K562 (cell line): ENCODE measurements around the gene TMPRSS6. TPM values are rescaled to one million over a fixed set of nuclear protein-coding genes. Genes with fewer than 3 reads are reported as not detected.

Experiments
- ATAC-seq: fragments of 200-7000 bp; cut with Tn5 transposase; 3 replicates; pipeline ENCODE4 v1.9.1; 2020; ENCODE audit warnings: moderate library complexity
- BruUV-seq: library from RNA; stranded (reverse); fragments of 400-500 nt; replicated peaks from 2 replicates; lab custom pipeline; 2021; lab: Mats Ljungman, UMichigan
- CTCF ChIA-PET: fragments of 300-600 bp; formaldehyde crosslinking; extraction: SDS; loops from one replicate; lab custom pipeline; 2021; ENCODE audit warnings: low intra/inter-chr PET ratio; lab: Yijun Ruan, JAX
- POLR2A ChIA-PET: fragments of 300-600, 350-650 bp; sonication (Branson Sonifier 250); formaldehyde crosslinking; extraction: SDS; loops from one replicate; lab custom pipeline; 2021; ENCODE audit warnings: antibody characterized with exemption, inconsistent platforms; lab: Yijun Ruan, JAX
- DNase-seq, 4 experiments: peaks; one replicate each; pipeline versions ENCODE4 v3.0.0 to v3.0.0-alpha.2; 2011 to 2018; ENCODE audit warnings: low spot score in 3 of 4, mixed read lengths in 3 of 4; ENCODE audit errors: extremely low read depth in 1 of 4
- FAIRE-seq: peaks from 2 replicates; lab custom pipeline; 2011; peaks lifted over from hg19 to GRCh38; lab: Jason Lieb, UNC
- H2AFZ ChIP-seq: 2 replicates; pipeline ENCODE4 v1.6.0; 2011; ENCODE audit warnings: low read depth, low read length, control low read depth, inconsistent platforms
- H3K27ac ChIP-seq: fragments of 200-600 bp; 3 replicates; pipeline ENCODE4 v1.8.0; 2011; ENCODE audit warnings: low read depth, mild to moderate bottlenecking, control low read depth, inconsistent platforms, low read length, moderate library complexity, mixed read lengths; ENCODE audit errors: extremely low read depth
- H3K27me3 ChIP-seq, 2 experiments: fragments of 300-600 bp in 1 of 2; 2 replicates in 1 of 2; 3 replicates in 1 of 2; pipeline versions ENCODE4 v1.6.0 to v1.8.0; 2011; ENCODE audit warnings: inconsistent platforms in 2 of 2, low read length in 2 of 2, mild to moderate bottlenecking in 1 of 2, mixed read lengths in 1 of 2, moderate library complexity in 1 of 2; ENCODE audit not compliant: control insufficient read depth in 2 of 2, insufficient read depth in 2 of 2
- H3K36me3 ChIP-seq: fragments of 300-600 bp; 3 replicates; pipeline ENCODE4 v1.8.0; 2011; ENCODE audit warnings: mild to moderate bottlenecking, low read length, inconsistent platforms; ENCODE audit not compliant: control insufficient read depth, insufficient read depth
- H3K4me1 ChIP-seq, 2 experiments: fragments of 200-600 bp in 1 of 2; replicated peaks in 1 of 2; 2 replicates in 1 of 2; 3 replicates in 1 of 2; pipeline versions ENCODE4 v1.5.1 to v1.8.0; 2011; ENCODE audit warnings: inconsistent platforms in 2 of 2, low read length in 2 of 2, mild to moderate bottlenecking in 1 of 2, mixed read lengths in 1 of 2, moderate library complexity in 1 of 2; ENCODE audit not compliant: control insufficient read depth in 2 of 2, insufficient read depth in 2 of 2
- H3K4me2 ChIP-seq: 2 replicates; pipeline ENCODE4 v1.6.1; 2011; ENCODE audit warnings: low read length, control low read depth, inconsistent platforms, mixed read lengths; ENCODE audit not compliant: insufficient read depth
- H3K4me3 ChIP-seq: fragments of 200-600 bp; sonication (generic), shearing (Covaris generic); 2 replicates; pipeline ENCODE4 v1.5.1; 2016; ENCODE audit warnings: control low read depth, inconsistent platforms
- H3K79me2 ChIP-seq: fragments of 200-600 bp; 3 replicates; pipeline ENCODE4 v1.8.0; 2011; ENCODE audit warnings: low read length, inconsistent platforms; ENCODE audit not compliant: control insufficient read depth, insufficient read depth
- H3K9ac ChIP-seq, 2 experiments: 2 replicates each; pipeline versions ENCODE4 v1.6.0 to v1.6.1; 2011; ENCODE audit warnings: low read depth in 2 of 2, low read length in 2 of 2, control low read depth in 1 of 2, inconsistent platforms in 1 of 2, mild to moderate bottlenecking in 1 of 2, mixed read lengths in 1 of 2; ENCODE audit not compliant: insufficient read depth in 1 of 2
- H3K9me1 ChIP-seq: one replicate; pipeline ENCODE4 v1.6.0; 2011; ENCODE audit warnings: inconsistent platforms, mild to moderate bottlenecking, low read length, moderate library complexity; ENCODE audit not compliant: control insufficient read depth, insufficient read depth
- H3K9me3 ChIP-seq: replicated peaks from 2 replicates; pipeline ENCODE4 v1.5.1; 2011; ENCODE audit warnings: low read depth, low read length, inconsistent platforms; ENCODE audit not compliant: control insufficient read depth, insufficient read depth
- H4K20me1 ChIP-seq: replicated peaks from 2 replicates; pipeline ENCODE4 v1.6.1; 2011; ENCODE audit warnings: low read length, inconsistent platforms, mixed read lengths; ENCODE audit not compliant: control insufficient read depth, insufficient read depth
- BRF1 ChIP-seq: IDR thresholded peaks from 3 replicates; pipeline ENCODE4 v1.6.1; 2011; ENCODE audit warnings: borderline replicate concordance, mild to moderate bottlenecking; ENCODE audit not compliant: insufficient read length; ENCODE audit errors: extremely low read depth
- FOS ChIP-seq: IDR thresholded peaks from 3 replicates; pipeline ENCODE4 v1.6.1; 2011; ENCODE audit not compliant: insufficient read length; ENCODE audit errors: extremely low read depth
- GABPB1 ChIP-seq: sonication (generic); formaldehyde crosslinking; IDR thresholded peaks from 2 replicates; pipeline ENCODE4 v1.8.0; 2022; ENCODE audit warnings: mild to moderate bottlenecking, missing genetic modification reagents
- HNRNPK ChIP-seq: fragments of 200-400 bp; formaldehyde crosslinking; IDR thresholded peaks from one replicate; pipeline ENCODE4 v1.6.1; 2018; ENCODE audit warnings: mild to moderate bottlenecking, low read depth, low read length; ENCODE audit not compliant: poor library complexity, severe bottlenecking
- MYNN ChIP-seq, 2 experiments: sonication (generic); formaldehyde crosslinking in 1 of 2; IDR thresholded peaks; 2 replicates each; pipeline versions ENCODE4 v1.5.0 to v1.6.1; 2016 to 2020; ENCODE audit warnings: antibody characterized with exemption in 1 of 2, missing genetic modification reagents in 1 of 2
- PML ChIP-seq: IDR thresholded peaks from 2 replicates; pipeline ENCODE4 v1.6.1; 2012; ENCODE audit warnings: low read length, inconsistent platforms
- RBM39 ChIP-seq: fragments of 200-400 bp; formaldehyde crosslinking; optimal IDR thresholded peaks from 2 replicates; pipeline ENCODE3; 2018; ENCODE audit warnings: low read depth, low read length
- SAFB2 ChIP-seq: fragments of 200-400 bp; formaldehyde crosslinking; IDR thresholded peaks from 2 replicates; pipeline ENCODE4 v1.6.1; 2018; ENCODE audit warnings: borderline replicate concordance, low read length, low read depth, moderate library complexity; ENCODE audit not compliant: severe bottlenecking
- ZNF75A ChIP-seq: fragments of 450-650 bp; formaldehyde crosslinking; IDR thresholded peaks from 2 replicates; pipeline ENCODE4 v1.4.0; 2020; ENCODE audit warnings: mild to moderate bottlenecking
- WGBS: fragments of 100-300 bp; shearing (Covaris generic); methylation state at CpG from one replicate; pipeline ENCODE4 v1.1.6; 2016; ENCODE audit warnings: low coverage, mixed read lengths; ENCODE audit not compliant: insufficient coverage; ENCODE audit errors: missing lambda C conversion rate; 5-methylcytosine and 5-hydroxymethylcytosine counted together
- in situ Hi-C: fragments of 300-500 bp; cut with MboI; formaldehyde crosslinking; loops from 4 replicates; pipeline ENCODE4 v1.15.0; 2018; ENCODE audit warnings: inconsistent platforms, mixed read lengths
- intact Hi-C: fragments of 100-400 bp; cut with micrococcal nuclease; formaldehyde crosslinking; loops from 2 replicates; pipeline ENCODE4 v1.14.2; 2022
- polyA plus RNA-seq, 8 experiments: library from polyadenylated mRNA; depleted of rRNA in 4 of 8; stranded (reverse) in 5 of 8; unstranded in 3 of 8; fragments of >200 nt; fragmentation: Nextera tagmentation in 2 of 8; fragmentation: Illumina TruSeq in 1 of 8; extraction: Ambion mirVana in 2 of 8; extraction: Trizol in 1 of 8; gene quantifications; 2 replicates each; pipeline versions ENCODE4 v1.2.1 to v1.2.3, GENCODE V29; 2011 to 2014; ENCODE audit warnings: inconsistent platforms in 1 of 8, missing spikeins in 1 of 8
- total RNA-seq, 7 experiments: library from RNA; depleted of rRNA in 6 of 7; stranded (reverse); fragments of >200 nt in 6 of 7; fragmentation: Illumina TruSeq in 2 of 7; extraction: Trizol in 2 of 7; gene quantifications; 2 replicates each; pipeline versions ENCODE4 v1.2.1 to v1.2.3, GENCODE V29; 2011 to 2021; ENCODE audit warnings: low replicate concordance in 1 of 7
- TF ChIP-seq, protein P1 (sequence below): IDR thresholded peaks from 3 replicates; pipeline ENCODE4 v1.6.1; 2011; ENCODE audit warnings: borderline replicate concordance, mild to moderate bottlenecking; ENCODE audit not compliant: insufficient read length, insufficient read depth
- TF ChIP-seq, protein P2 (sequence below): fragments of 250-450 bp; sonication (Bioruptor Pico); IDR thresholded peaks from 2 replicates; pipeline ENCODE4 v1.8.0; 2022; ENCODE audit warnings: inconsistent platforms
- TF ChIP-seq, protein P3 (sequence below): fragments of 450-650 bp; IDR thresholded peaks from 2 replicates; pipeline ENCODE4 v1.6.1; 2016

TMPRSS6 gene
- total and polyA plus RNA-seq, 9 of the 15 experiments (the other 6 are each of a cell fraction or from before 2014, with no cell fraction given): 0.03 TPM; not detected in 8

DNA sequence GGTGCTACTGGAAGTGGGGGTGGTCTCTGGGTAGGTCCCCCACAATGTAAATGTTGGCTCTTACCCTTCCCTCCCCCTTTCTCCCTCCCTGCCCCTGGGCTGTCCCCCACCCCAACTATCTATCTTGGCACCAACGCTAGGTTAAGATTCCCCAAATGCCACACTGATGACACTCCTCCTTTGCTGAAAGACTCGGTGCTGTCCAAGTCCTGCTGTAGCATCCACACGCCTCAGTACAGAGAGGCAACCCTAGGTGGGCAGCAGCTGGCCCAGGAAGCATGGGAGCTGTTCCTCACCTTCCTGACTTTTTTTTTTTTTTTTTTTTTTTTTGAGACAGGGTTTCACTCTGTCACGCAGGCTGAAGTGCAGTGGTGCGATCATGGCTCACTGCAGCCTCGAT is 61.4 kb downstream of the TMPRSS6 start:
- no peak overlapping the region for H3K27ac ChIP-seq
- no peak overlapping the region for H3K4me3 ChIP-seq
- DNase-seq: no peak
- FAIRE-seq: no peak
- peaks cover 0 to 21% of the 10 kb centered on the region in 2 experiments; a peak in 2 of 5 replicates for H3K4me1 ChIP-seq
- no peak for ATAC-seq
- no peaks in the 10 kb centered on the region for H3K9me3 ChIP-seq
- TF ChIP-seq SAFB2: no peak
- no peak for TF ChIP-seq GABPB1
- no peak for TF ChIP-seq RBM39
- TF ChIP-seq, protein P1, sequence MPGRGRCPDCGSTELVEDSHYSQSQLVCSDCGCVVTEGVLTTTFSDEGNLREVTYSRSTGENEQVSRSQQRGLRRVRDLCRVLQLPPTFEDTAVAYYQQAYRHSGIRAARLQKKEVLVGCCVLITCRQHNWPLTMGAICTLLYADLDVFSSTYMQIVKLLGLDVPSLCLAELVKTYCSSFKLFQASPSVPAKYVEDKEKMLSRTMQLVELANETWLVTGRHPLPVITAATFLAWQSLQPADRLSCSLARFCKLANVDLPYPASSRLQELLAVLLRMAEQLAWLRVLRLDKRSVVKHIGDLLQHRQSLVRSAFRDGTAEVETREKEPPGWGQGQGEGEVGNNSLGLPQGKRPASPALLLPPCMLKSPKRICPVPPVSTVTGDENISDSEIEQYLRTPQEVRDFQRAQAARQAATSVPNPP: no peak
- TF ChIP-seq, protein P2, sequence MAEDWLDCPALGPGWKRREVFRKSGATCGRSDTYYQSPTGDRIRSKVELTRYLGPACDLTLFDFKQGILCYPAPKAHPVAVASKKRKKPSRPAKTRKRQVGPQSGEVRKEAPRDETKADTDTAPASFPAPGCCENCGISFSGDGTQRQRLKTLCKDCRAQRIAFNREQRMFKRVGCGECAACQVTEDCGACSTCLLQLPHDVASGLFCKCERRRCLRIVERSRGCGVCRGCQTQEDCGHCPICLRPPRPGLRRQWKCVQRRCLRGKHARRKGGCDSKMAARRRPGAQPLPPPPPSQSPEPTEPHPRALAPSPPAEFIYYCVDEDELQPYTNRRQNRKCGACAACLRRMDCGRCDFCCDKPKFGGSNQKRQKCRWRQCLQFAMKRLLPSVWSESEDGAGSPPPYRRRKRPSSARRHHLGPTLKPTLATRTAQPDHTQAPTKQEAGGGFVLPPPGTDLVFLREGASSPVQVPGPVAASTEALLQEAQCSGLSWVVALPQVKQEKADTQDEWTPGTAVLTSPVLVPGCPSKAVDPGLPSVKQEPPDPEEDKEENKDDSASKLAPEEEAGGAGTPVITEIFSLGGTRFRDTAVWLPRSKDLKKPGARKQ: no peak
- TF ChIP-seq BRF1: no peak
- TF ChIP-seq PML: no peak
- TF ChIP-seq, protein P3, sequence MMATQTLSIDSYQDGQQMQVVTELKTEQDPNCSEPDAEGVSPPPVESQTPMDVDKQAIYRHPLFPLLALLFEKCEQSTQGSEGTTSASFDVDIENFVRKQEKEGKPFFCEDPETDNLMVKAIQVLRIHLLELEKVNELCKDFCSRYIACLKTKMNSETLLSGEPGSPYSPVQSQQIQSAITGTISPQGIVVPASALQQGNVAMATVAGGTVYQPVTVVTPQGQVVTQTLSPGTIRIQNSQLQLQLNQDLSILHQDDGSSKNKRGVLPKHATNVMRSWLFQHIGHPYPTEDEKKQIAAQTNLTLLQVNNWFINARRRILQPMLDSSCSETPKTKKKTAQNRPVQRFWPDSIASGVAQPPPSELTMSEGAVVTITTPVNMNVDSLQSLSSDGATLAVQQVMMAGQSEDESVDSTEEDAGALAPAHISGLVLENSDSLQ: no peak
- no peak for TF ChIP-seq FOS
- no peak for TF ChIP-seq ZNF75A
- no peak for TF ChIP-seq HNRNPK
- no peak for TF ChIP-seq MYNN (IDR thresholded peaks at IDR 0.05)
- no peak for TF ChIP-seq MYNN (CRISPR knock-in tag; IDR thresholded peaks at IDR 0.05)
- H3K36me3 ChIP-seq: no peaks in the 10 kb centered on the region
- peaks cover 0 to 8% of the 10 kb centered on the region in 2 experiments; a peak in 2 of 5 replicates for H3K27me3 ChIP-seq
- H3K9ac ChIP-seq: no peak overlapping the region
- POLR2A ChIA-PET: no interaction called here
- no peaks in the 10 kb centered on the region for H4K20me1 ChIP-seq
- CTCF ChIA-PET: no interaction called here
- intact Hi-C loops (loop anchor here (10.0 kb wide), 2 partner anchors 173 to 263 kb away; no protein-coding TSS in a partner anchor), in situ Hi-C loops (no loop called here)
- no peaks in the 10 kb centered on the region for H3K79me2 ChIP-seq
- H2AFZ ChIP-seq: no peak overlapping the region
- no peaks in the 10 kb centered on the region for H3K9me1 ChIP-seq
- no TSS peak for BruUV-seq
- WGBS: 14% methylated on average over 3 of the region's 6 CpGs
- H3K4me2 ChIP-seq: no peak overlapping the region
